Dermis microvascular lymphatic vessel endothelial cell (primary cell): Measurements from ENCODE around the gene EFCAB6. TPM values are rescaled to one million over a fixed set of nuclear protein-coding genes. Genes with fewer than 3 reads are reported as not detected.

Experiments
- DNase-seq, 2 donors: peaks; one replicate each; pipeline versions ENCODE4 v3.0.0 to v3.0.0-alpha.2; 2010; ENCODE audit warnings: low read depth in 2 of 2
- total RNA-seq: library from RNA; depleted of rRNA; stranded (reverse); fragments of >200 nt; gene quantifications from 2 replicates; pipeline ENCODE4 v1.2.1, GENCODE V29; 2014

The EFCAB6 gene
- total RNA-seq, 1 donor from 2014 or later: 0.13 TPM

DNA sequence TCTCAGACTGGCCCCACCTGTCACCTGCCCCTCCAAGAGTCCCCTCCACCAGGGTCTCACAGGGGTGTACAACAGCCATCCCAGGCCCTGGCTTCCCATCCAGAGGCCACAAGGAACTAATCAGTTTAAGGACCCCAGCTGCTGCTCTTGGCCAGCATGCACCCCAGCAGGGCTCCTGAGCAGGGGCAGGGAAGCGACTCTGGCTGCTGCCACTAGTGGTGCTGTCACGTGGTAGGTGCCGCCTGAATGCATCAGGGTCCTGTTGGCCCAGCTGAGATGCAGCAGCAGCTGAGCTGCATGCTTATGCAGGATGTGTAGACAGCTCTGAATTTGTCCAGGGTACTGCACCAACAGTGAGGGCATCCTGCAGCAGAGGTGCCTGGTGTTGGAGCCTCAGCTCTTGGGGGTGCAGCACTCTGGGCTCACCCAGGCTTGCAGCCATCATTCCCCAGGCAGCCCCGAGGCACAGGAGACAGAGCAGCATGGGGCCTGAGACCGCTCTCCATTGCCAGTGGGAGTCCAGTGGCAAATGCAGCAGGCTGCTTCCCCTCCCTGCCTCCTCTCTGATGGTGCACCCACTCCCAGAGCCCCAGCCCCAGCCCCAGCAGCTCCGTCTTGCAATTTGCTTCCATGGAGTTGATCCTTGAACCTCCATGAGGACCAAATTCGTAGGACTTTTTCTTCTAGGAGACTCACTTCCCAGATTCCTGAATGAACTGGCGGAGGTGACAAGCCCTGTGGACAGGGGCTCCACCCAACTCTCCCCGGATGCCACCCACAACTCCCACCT, 301.6 kb downstream of the EFCAB6 start:
- DNase-seq: no peak

DNA sequence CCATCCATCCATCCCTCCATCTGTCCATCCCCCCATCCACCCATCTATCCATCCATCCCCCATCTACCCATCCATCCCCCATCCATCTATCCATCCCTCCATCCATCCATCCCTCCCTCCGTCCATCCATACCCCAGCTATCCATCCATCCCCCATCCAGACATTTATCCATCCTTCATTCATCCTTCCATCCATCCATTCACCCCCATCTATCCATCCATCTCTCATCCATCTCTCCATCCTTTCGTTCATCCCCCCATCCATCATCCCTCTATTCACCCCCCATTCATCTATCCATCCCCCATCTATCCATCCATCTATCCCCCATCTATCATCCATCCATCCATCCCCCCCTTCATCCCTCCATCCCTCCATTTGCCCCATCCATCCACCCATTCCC, 302.8 kb downstream of the EFCAB6 start:
- DNase-seq: no peak

DNA sequence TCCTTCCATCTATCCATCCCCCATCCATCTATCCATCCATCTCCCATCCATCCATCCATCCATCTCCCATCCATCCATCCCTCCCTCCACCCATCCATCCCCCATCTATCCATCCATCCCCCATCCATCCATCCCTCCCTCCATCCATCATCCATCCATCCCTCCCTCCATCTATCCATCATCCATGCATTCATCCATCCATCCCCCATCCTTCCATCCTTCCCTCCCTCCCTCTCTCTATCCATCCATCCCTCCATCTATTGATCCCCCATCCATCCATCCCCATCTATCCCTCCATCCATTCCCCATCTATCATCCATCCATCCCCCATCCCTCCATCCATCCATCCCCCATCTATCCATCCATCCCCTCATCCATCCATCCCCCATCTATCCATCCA, 303.6 kb downstream of the EFCAB6 start:
- DNase-seq: no peak

DNA sequence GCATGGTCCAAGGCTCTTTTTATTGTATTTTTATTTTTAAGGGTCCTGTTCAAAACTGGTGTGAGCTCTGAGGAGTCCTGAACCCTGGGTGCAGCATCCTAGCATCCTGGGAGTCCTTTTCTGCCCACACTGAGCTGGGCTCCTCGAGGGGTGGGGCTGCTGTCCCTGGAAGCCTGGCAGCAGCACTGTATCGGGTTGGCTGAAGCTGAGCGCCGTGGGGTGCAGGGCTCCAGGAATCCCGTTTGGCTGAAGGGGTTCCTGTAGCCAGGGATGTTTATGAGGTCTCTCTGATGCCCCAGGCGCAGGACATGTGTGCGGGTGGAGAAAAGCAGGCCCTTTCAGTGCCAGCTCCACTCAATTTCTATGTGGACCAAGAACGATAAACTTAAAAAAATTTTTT, 304.9 kb downstream of the EFCAB6 start:
- no peak for DNase-seq

DNA sequence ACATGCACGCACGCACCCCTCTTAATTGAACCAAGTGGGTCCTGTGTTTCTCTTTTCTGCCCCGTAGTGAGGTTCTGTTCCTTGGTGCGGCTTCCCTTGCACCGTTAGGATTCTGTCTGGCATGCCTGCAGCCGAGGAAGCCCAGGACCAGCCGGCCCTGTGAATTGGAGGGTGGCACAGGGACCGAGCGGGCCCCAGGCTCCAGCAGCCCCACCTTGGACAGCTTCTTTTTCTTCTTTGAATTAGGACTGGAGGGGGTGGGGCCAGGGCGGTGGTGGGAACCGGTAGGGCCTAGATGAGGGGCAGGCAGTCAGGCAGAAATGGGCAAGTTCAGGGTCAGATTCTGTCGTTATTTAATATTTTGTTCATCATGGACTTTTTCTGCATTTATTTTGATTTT, 305.6 kb downstream of the EFCAB6 start:
- DNase-seq: no peak

DNA sequence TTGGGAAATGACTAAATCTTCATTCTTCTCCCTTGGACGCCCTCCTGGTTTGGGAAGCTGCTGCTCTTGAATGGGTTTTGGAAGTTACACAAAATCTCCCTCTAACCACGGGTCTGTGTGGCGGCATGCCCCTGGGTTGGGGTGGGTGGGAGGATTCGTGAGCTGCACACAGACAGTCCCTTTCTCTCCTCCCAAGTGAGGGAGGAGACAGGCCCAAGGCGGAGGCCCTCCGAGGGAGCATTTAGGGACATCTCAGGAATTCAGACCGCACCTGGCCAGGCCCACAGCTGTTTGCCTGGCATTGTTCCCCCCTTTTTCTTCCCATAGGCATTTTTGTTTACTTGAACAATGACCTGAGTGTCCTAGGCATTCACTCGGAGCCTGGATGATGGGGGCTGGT, 306.2 kb downstream of the EFCAB6 start:
- no peak for DNase-seq

DNA sequence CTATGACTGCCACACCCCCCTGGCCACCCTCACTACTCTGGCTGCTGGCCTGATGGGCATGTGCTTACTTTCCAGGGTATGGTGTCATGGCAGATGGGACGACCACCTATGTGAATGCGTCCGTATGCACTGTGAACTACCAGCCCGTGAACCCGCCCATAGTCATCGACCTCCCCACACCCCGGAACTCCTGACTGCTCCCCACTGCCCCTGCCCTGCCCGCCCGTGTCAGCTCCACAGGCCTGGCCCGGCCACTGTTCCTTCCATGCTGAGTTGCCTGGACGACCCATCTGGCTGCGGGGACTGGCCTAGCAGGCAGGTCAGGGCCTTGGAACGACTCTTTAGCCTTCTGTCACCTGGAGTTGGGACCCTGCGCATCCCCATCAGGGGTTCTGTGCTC, 306.7 kb downstream of the EFCAB6 start:
- no peak for DNase-seq

DNA sequence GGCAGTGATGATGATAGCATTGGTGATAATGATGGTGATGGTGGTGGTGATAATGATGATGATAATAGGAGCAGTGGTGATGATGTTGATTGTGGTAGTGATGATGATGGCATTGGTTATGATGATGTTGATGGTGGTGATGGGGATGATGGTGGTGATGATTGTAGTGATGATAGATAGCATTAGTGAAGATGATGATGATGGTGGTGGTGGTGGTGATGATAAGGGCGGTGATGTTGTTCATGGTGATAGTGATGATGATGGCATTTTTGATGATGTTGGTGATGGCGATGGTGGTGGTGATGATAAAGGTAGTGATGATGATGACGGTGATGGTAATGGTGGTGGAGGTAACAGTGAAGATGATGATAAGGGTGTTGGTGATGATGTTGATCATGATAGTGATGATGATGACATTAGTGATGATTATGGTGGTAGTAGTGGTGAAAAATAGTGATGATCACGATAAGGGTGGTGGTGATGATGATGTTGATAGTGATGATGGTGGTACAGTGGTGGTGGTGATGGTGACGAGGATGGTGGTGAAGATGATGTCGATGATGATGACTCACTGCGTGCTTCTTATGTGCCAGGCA, 307.3 kb downstream of the EFCAB6 start:
- DNase-seq: no peak

DNA sequence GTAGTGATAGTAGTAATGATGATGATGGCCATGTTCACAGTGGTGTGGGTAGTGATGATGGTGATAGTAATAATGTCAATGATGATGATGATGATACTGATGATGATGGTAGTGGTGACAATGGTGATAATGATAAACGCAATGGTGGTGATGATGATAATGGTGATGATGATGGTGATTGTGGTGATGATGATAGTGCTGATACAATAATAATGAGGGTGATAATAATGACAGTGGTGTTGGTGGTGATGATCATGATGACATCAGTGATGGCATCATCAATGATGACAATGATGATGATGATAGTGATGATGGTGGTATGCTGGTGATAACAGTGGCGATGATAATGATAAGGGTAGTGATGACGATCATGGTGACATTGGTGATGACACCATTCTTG, 308.0 kb downstream of the EFCAB6 start:
- DNase-seq: no peak

DNA sequence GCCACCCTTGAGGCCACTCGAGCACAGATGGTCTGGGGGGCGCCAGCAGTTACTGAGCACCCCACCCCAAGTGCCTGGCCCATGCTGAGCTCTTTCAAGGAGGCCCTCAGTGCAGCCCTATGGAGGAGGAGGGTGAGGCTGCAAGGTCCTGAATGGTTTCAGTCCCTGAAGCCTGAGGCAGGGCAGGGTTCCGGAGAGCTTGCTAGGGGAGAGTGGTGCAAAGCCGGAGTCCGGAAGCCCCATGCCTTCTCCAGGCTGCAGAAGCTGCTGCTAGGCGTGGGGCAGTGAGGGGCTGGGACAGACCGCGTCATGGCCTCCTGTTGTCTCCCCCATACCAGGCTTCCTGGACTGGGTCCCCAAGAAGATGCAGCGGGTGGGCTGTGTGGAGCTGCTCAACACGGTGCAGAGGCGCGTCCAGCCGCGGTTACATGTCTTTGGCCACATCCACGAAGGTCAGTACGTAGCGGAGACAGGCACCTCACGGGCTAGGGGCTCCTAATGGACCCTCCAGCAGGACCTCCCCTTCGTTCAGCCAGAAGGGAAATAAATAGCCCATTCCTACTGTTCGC, 309.7 kb downstream of the EFCAB6 start:
- no peak for DNase-seq

DNA sequence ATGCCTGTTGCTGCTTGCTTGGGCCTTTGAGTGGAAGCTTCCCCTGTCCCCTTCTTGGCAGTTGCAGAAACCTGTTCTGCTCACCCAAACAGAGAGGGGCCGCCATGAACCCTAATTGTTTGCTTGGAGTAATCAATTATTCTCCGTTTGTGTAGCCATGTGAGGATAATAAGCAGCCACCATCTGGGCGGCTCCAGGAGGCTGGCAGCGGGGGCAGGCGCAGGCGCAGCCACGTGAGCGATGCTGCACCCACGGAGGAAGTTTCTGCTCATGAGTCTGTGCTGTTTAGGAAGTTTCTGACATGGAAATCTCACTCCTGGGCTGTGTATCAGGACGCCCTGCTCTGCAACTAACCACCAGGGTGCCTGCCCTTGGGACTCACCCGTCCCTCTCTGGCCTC, 310.2 kb downstream of the EFCAB6 start:
- no peak for DNase-seq

DNA sequence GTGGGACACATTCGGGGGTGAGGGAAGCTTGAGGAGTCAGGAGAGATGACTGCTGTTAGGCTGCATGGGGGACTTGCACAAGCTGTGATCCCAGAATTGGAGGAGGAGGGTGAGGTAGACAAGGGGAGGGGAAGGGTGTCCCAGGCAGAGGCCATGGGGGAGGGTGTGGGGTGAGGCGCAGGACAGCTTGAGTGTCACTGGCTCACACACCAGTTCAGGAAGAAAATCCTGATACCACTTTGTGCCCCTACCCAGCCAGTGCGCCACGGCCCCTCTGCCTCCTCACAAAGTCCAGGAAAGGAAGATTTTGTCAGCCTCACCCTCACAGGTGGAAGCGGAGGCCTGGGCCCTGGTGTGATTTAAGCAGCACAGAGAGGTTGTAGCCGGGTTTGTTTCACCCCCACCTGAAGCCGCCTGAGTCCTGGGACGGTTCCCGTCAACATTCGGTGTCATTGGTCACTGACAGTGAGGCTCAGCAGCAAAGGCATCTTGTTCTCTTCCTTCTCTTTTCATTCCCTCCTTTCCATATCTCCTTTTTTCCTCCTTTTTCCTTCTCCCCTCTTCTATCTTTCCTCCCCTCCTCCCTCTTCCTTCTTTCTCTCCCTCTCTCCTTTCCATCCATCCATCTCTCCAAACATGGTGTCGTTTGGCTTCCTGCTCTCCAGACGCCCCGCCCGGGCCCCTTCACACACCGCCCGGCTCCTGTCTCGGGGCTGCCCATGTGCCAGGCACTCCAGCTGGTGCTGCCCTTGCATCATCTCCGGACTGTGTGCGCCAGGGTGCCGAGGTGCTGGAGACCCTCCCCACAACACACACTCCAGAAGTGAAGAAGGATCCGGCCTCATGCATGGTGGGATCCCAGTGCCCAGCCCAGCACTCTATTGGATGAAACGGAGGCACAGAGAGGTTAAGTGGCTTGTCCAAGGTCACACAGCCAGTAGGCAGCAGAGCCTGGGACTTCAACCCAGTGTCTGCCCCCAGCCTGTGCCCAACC, 311.0 kb downstream of the EFCAB6 start:
- DNase-seq: no peak

DNA sequence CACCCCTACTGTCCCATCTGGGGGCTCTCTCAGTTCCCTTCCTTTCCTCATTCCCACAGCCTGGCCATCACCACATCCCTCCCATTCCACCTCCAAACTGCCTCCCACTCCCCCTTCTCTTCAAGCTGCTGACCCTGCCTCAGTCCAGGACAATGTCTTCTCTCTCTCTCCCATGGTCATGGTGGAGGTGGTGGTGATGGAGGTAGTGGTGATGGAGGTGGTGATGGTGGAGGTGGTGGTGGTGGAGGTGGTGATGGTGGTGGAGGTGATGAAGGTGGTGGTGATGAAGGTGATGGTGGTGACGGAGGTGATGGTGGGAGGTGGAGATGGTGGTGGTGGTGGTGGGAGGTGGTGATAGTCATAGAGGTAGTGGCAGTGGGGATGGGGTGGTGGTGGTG, 313.2 kb downstream of the EFCAB6 start:
- no peak for DNase-seq

DNA sequence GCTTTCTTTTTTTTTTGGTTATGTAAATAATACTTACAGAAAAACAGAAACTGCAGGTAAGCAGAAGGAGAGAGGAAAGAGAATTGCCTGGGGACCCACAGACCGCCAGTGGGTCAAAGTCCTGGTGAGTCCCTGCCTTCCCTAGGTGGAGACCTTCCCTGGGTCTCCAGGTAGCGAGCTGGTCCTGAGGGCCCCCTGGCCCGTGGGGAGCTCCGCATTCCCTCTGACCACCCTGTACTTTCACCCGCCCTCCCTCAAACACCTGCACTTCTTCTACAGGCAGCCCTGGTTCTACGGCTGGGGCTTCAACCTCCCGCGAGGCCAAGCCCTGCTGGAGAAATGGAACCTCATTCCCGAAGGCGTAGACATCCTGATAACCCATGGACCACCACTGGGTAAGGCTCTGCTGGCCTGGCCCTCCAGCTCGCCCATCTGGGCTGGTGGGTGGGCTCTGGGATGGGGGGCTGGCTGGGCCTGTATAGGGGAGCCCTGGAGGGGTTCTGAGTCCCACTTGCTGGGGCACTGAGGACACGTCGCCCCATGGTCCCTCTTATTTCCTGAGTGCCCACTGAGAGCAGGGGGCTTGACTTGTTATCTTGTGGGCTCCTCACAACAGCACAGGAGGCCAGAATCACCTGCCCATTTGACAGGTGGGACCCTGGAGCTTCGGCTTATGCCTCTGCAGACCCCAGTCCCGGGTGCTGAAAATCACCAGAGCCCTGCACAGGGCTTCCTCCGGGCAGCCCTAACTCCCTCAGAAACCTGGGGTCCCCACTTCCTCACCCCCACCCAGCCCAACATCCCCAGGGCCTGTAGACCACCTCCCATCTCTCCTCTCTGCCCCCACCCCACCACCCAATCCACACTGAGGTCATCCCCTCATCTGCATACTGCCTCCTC, 313.9 kb downstream of the EFCAB6 start:
- no peak for DNase-seq

DNA sequence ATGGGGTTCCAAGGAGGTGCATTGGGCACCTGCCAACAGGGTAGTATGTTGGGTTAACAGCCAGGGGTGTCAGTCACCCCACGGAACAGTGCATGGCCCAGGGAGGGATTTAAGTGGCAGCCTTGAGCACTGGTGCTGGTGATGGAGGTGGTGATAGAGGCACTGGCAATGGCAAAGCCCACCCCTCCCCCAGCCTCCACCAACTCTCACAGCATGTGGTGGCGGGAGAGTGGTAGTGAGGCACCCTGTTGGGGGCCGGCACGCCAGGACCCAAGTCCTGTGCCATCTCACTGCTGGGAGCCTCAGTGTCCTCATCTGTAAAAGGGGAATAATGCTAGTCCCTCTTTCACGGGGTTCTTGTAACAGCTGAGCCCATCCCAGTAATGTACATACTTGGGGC, 318.8 kb downstream of the EFCAB6 start:
- no peak for DNase-seq

DNA sequence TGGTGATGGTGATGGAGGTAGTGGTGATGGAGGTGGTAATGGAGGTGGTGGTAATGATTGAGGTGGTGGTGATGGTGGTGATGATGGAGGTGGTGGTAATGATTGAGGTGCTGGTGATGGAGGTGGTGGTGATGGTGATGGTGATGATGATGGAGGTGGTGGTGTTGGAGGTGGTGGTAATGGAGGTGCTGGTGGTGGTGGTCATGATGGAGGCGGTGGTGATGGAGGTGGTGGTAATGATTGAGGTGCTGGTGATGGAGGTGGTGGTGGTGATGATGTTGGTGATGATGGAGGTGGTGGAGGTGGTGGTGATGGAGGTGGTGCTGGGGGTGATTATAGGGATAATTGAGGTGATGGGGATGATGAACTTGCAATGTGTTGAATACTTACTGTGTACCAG, 320.4 kb downstream of the EFCAB6 start:
- no peak for DNase-seq

DNA sequence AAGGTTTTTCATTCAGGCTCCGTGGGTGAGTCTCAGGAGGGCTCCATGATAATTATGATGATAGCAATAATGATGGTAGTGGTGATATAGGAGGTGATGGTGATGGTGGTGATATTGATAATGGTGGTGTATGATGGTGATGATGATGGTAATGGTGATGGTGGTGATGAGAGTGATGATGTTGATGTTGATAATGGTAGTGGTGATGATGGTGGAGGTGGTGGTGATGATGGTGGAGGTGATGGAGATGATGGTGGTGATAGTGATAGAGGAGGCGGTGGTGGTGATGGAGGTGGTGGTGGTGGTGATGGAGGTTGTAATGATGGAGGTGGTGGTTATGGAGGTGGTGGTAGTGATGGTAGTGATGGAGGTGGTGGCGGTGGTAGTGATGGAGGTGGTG, 320.9 kb downstream of the EFCAB6 start:
- DNase-seq: no peak

DNA sequence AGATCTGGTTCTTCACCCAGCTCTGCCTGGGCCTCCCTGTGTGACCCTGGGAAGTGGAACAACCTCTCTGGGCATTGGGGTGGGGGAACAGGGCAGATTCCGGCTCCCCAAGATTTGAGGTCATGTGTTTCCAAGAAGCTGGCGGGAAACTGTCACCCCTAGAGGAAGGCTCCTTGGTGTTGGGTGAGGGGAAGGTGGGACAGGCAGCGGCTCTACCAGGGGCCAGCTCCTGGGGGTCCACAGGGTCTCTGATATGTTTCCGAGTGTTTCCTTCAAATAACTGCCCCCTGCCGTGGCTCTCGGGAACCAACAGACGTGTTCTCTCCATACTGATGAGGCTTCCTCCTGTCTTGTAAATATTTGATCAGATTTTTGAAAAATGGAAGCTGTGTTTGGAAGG, 321.8 kb downstream of the EFCAB6 start:
- no peak for DNase-seq

DNA sequence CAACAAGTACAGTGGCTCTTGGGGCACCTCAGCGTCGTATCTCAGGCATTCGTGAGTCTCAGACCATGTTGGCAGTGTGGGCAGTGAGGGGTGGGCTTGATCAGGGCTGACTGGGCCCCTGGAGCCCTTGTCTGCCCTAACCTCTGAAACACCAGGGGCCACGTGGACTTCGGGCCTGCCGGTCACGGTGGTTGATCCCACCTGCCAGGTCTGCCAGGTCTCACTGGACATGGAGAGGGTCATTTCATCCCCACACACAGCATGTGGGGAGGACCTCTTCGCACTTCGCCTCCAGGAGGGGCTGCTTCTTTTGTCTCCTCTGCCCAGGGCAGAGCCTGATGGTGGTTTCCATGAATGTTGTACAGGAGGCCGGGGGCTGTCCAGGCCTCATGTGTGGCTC, 323.2 kb downstream of the EFCAB6 start:
- DNase-seq: no peak

DNA sequence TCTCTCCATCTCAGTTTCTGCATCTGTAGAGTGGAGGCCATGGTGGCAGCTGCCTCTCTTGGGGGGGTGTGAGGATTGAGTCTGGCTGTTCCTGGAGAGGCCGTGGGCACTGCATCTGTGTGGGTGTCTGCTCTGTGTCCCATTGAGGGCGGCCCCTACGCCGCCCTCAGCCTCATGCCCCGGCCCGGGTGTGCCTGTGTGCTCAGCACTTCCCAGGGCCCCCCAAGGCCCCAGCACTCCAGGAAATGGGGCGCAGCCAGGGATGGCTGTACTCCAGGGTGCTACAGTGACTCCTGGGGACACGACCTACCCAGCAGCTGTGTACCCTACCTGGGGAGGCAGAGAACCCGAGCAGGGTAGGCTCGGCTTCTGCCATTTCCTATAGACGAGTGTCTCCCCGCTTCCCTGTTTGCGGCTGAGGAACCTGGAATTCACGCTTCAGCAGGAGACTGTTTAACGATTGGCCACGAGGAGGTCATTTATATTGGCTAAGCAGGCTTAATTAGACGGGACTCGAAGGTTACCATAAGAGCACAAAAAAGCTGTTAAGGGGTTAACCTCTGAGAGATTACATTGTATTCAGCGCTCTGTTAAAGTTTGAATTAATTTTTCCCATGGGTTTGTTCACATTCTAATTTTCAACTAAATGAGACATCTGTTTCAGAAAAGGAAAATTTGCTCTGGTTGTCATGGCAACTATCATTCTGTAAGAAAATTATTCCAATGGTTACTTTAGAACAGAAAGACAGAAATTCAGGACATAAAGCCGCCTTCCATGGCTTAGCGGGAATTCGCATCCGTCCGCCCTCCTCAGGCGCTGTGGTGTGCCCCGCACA, 323.9 kb downstream of the EFCAB6 start:
- DNase-seq: no peak
